ENCODE measurements around the gene PCDHGB6.
"Not testable (repeated sequence)": the region's sequence is repeated elsewhere in the genome, so short reads cannot be mapped to it uniquely, and the experiment has no call there.

Gene PCDHGB6

DNA sequence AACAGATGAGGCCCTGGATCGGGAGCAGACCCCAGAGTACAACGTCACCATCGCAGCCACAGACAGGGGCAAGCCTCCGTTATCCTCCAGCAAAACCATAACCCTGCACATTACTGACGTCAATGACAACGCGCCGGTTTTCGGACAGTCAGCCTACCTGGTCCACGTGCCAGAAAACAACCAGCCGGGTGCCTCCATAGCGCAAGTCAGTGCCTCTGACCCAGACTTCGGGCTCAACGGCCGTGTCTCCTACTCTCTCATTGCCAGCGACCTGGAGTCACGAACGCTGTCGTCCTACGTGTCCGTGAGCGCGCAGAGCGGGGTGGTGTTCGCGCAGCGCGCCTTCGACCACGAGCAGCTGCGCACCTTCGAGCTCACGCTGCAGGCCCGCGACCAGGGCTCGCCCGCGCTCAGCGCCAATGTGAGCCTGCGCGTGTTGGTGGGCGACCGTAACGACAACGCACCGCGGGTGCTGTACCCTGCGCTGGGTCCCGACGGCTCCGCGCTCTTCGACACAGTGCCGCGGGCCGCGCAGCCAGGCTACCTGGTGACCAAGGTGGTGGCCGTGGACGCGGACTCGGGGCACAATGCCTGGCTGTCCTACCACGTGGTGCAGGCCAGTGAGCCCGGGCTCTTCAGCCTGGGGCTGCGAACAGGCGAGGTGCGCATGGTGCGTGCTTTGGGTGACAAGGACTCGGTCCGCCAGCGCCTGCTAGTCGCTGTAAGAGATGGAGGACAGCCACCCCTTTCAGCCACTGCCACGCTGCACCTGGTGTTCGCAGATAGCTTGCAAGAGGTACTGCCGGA is 11.5 kb downstream of the PCDHGB6 start:
- DNase-seq (ENCODE audit: low read depth in 2 of 2): no peak

- DNase-seq (ENCODE audit: low read depth in 2 of 2): peak in 1 of 2 donors; percentile 39
These were observed 13.2 kb downstream of the PCDHGB6 start, which contains the start of gene PCDHGA11 for GRCh38 chr5:141420855-141421488. Gene PCDHGA11, plus strand, starts transcription at chr5:141421051. Its CDS starts 177 bp downstream, at chr5:141421228.

DNA sequence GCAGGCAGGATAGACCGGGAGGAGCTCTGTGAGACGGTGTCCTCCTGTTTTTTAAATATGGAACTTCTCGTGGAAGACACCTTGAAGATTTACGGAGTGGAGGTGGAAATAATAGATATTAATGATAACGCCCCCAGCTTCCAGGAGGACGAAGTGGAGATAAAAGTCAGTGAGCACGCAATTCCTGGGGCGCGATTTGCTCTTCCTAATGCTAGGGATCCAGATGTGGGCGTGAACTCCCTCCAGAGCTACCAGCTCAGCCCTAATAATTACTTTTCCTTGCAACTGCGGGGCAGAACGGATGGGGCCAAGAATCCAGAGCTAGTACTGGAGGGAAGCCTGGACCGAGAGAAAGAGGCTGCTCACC is 13.7 kb downstream of the PCDHGB6 start:
- no peak for DNase-seq (ENCODE audit: low read depth in 2 of 2)

GRCh38 chr5:141422742-141423291 is 15.0 kb downstream of the PCDHGB6 start:
- DNase-seq (ENCODE audit: low read depth in 2 of 2): no peak

- no peak for DNase-seq (ENCODE audit: low read depth in 2 of 2)
These were observed 20.1 kb downstream of the PCDHGB6 start for GRCh38 chr5:141427783-141428426.

GRCh38 chr5:141430332-141431113 is 22.7 kb downstream of the PCDHGB6 start, which contains the start of gene PCDHGA12:
Gene PCDHGA12, plus strand, starts transcription at chr5:141430507. Its CDS starts 253 bp downstream, at chr5:141430760.
- DNase-seq (ENCODE audit: low read depth in 2 of 2): no peak

DNA sequence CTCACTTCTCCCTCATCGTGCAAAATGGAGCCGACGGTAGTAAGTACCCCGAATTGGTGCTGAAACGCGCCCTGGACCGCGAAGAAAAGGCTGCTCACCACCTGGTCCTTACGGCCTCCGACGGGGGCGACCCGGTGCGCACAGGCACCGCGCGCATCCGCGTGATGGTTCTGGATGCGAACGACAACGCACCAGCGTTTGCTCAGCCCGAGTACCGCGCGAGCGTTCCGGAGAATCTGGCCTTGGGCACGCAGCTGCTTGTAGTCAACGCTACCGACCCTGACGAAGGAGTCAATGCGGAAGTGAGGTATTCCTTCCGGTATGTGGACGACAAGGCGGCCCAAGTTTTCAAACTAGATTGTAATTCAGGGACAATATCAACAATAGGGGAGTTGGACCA is 23.5 kb downstream of the PCDHGB6 start:
- DNase-seq (ENCODE audit: low read depth in 2 of 2): no peak

- DNase-seq (ENCODE audit: low read depth in 2 of 2): not testable (repeated sequence)
These were observed 24.5 kb downstream of the PCDHGB6 start for GRCh38 chr5:141432308-141432707.

- not testable (repeated sequence) for DNase-seq (ENCODE audit: low read depth in 2 of 2)
These were observed 24.9 kb downstream of the PCDHGB6 start for GRCh38 chr5:141432726-141433125.

- DNase-seq (ENCODE audit: low read depth in 2 of 2): no peak
These were observed 26.2 kb downstream of the PCDHGB6 start for GRCh38 chr5:141434006-141434405.

- DNase-seq (ENCODE audit: low read depth in 2 of 2): no peak
These were observed 29.4 kb downstream of the PCDHGB6 start for GRCh38 chr5:141437221-141437620.

- no peak for DNase-seq (ENCODE audit: low read depth in 2 of 2)
These were observed 31.8 kb downstream of the PCDHGB6 start for GRCh38 chr5:141439411-141440141.

DNA sequence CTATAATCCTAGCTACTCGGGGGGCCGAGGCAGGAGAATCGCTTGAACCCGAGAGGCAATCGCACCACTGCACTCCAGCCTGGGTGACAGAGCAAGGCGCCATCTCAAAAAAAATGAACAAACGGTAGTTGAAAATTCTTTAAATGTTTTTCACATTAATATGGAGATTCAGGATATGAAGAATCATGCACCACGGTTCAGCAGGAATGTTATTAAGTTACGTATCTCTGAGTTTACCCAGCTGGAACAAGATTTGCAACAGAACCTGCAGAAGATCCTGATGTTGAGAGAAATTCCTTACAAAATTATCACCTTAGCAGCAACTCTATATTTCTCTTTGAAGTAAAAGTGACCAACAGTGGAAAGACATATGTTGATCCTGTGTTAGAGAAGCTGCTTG is 32.5 kb downstream of the PCDHGB6 start:
- no peak for DNase-seq (ENCODE audit: low read depth in 2 of 2)

GRCh38 chr5:141441571-141442170 is 33.9 kb downstream of the PCDHGB6 start:
- no peak for DNase-seq (ENCODE audit: low read depth in 2 of 2)
